Activated T-cell treated with anti-CD3 and anti-CD28 coated beads, Interleukin-2, amount 50 U/mL, for 72 hours (primary cell): ENCODE results near the gene PPP1R13B. TPM values are rescaled to one million over a fixed set of nuclear protein-coding genes. Genes with fewer than 3 reads are reported as not detected.
"Not testable (repeated sequence)": the region's sequence is repeated elsewhere in the genome, so short reads cannot be mapped to it uniquely, and the experiment has no call there.

Source experiments
- ATAC-seq, 2 donors: fragments of 150-1000 bp; cut with Tn5 transposase; replicated peaks in 1 of 2; 2 replicates each; pipeline ENCODE4 v1.10.0; 2021; ENCODE audit warnings: moderate library complexity in 2 of 2, mild to moderate bottlenecking in 1 of 2
- DNase-seq, 2 donors: peaks; one replicate each; pipeline ENCODE4 v3.0.0; 2021 to 2022; ENCODE audit warnings: mixed read lengths in 1 of 2
- H3K27ac Mint-ChIP-seq: one replicate; pipeline ENCODE4 v1.8.0; 2022; ENCODE audit warnings: mild to moderate bottlenecking, moderate library complexity, mixed read lengths
- H3K27me3 Mint-ChIP-seq: one replicate; pipeline ENCODE4 v1.8.0; 2022; ENCODE audit warnings: low read depth, mixed read lengths
- H3K36me3 Mint-ChIP-seq, 2 donors: one replicate each; pipeline ENCODE4 v1.8.0; 2022; ENCODE audit warnings: mixed read lengths in 2 of 2, mild to moderate bottlenecking in 1 of 2; ENCODE audit not compliant: insufficient read depth in 2 of 2
- H3K4me1 Mint-ChIP-seq: one replicate; pipeline ENCODE4 v1.8.0; 2022; ENCODE audit warnings: low read depth, mixed read lengths
- H3K4me3 Mint-ChIP-seq, 2 donors: one replicate each; pipeline ENCODE4 v1.8.0; 2022; ENCODE audit warnings: mild to moderate bottlenecking in 2 of 2, mixed read lengths in 2 of 2, moderate library complexity in 2 of 2
- H3K9me3 Mint-ChIP-seq, 2 donors: one replicate each; pipeline ENCODE4 v1.8.0; 2022; ENCODE audit warnings: mixed read lengths in 2 of 2
- total RNA-seq, 2 donors: library from RNA; stranded (reverse); gene quantifications; one replicate each; pipeline ENCODE4 v1.2.3, GENCODE V29; 2022

Gene PPP1R13B
- total RNA-seq, result 10 to 100 TPM; 13.8 to 15.4 TPM

- Mint-ChIP-seq H3K4me3 (peak within 1 kb of the TSS; percentile 78 to 96), H3K27me3 (peaks cover 7% of the 10 kb centered on the region), H3K36me3 (peaks cover 0 to 2% of the 10 kb centered on the region in 2 donors), H3K4me1 (peaks cover 14% of the 10 kb centered on the region), H3K9me3 (no peaks in the 10 kb centered on the region), H3K27ac (peak within 1 kb of the TSS; percentile 82)
- DNase-seq (peak; percentile 95 to 96), ATAC-seq (peak; percentile 95 to 96)
Observed at GRCh38 chr14:103847451-103848174, at the start of gene PPP1R13B. Gene PPP1R13B (minus strand): TSS chr14:103847575. CDS start chr14:103847307, 268 bp downstream.

- H3K4me1 Mint-ChIP-seq, result peaks cover 7% of the 10 kb centered on the region
- no peak for DNase-seq
- no peaks in the 10 kb centered on the region for H3K9me3 Mint-ChIP-seq
- H3K36me3 Mint-ChIP-seq, result no peaks in the 10 kb centered on the region
- H3K27ac Mint-ChIP-seq, result no peak overlapping the region
- ATAC-seq, result no peak
- no peaks in the 10 kb centered on the region for H3K27me3 Mint-ChIP-seq
- H3K4me3 Mint-ChIP-seq, result no peak overlapping the region
Observed at GRCh38 chr14:103896578-103896977, 49.2 kb upstream of the PPP1R13B start.

- Mint-ChIP-seq H3K27me3 (no peaks in the 10 kb centered on the region), H3K9me3 (no peaks in the 10 kb centered on the region), H3K4me1 (no peaks in the 10 kb centered on the region), H3K36me3 (no peaks in the 10 kb centered on the region), H3K27ac (no peak overlapping the region), H3K4me3 (no peak overlapping the region)
- DNase-seq, result no peak
- no peak for ATAC-seq
Observed at GRCh38 chr14:103894723-103895059, 47.3 kb upstream of the PPP1R13B start.

- no peaks in the 10 kb centered on the region for H3K36me3 Mint-ChIP-seq
- H3K27ac Mint-ChIP-seq, result no peak overlapping the region
- ATAC-seq (no peak), DNase-seq (no peak)
- H3K4me3 Mint-ChIP-seq, result no peak overlapping the region
- no peaks in the 10 kb centered on the region for H3K9me3 Mint-ChIP-seq
- H3K27me3 Mint-ChIP-seq, result no peaks in the 10 kb centered on the region
- no peaks in the 10 kb centered on the region for H3K4me1 Mint-ChIP-seq
Observed at GRCh38 chr14:103894034-103894722, 46.8 kb upstream of the PPP1R13B start.

DNA sequence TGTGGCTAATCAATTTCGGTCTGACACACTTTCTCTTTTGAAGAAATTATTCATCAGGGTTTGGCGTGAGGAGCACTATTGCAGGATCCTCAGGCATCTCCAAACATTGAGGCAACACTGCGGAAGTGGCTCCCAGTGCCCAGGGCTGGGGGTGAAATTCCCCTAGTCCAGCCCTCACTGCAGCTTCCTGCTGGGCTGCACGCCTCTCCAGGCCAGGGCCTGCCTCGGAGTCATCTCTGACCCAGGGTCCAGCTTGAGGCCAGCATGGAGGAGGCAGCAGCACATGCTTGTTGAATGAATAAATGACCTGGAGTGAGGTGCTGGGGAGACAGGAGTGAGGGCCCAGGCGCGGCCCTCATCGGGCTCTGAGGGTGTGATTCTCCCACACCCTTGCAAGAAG, 44.9 kb upstream of the PPP1R13B start:
- DNase-seq, result no peak
- Mint-ChIP-seq H3K27me3 (no peaks in the 10 kb centered on the region), H3K27ac (no peak overlapping the region), H3K4me1 (no peaks in the 10 kb centered on the region), H3K4me3 (no peak overlapping the region), H3K36me3 (no peaks in the 10 kb centered on the region), H3K9me3 (no peaks in the 10 kb centered on the region)
- no peak for ATAC-seq

DNA sequence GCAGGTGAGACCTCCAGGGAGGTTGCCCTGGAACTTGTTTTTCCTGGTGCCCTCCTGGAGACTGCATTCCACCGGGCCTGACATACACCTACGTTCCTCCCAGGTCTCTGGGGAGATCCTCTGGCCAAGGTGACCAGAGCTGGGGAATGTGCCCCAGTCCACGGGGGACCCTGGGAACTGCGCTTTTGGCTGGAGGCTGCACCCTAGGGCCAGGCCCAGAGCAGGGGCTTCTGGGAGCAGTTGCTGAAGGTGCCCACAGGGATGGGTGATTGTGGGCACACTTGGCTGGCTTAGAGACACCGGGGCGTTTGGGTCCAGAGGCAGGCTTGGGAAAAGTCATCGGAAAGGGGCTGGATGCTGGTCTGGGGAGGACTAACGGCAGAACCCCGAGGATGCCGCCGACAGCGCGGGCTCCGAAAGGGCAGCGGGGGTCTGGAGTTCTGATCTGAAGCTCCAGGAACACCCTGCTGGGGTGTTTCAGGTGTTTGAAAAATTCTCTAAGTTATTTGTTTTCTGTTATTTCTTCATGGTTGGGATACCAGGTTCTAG, 44.4 kb upstream of the PPP1R13B start:
- Mint-ChIP-seq H3K27ac (no peak overlapping the region), H3K4me3 (no peak overlapping the region), H3K36me3 (no peaks in the 10 kb centered on the region)

DNA sequence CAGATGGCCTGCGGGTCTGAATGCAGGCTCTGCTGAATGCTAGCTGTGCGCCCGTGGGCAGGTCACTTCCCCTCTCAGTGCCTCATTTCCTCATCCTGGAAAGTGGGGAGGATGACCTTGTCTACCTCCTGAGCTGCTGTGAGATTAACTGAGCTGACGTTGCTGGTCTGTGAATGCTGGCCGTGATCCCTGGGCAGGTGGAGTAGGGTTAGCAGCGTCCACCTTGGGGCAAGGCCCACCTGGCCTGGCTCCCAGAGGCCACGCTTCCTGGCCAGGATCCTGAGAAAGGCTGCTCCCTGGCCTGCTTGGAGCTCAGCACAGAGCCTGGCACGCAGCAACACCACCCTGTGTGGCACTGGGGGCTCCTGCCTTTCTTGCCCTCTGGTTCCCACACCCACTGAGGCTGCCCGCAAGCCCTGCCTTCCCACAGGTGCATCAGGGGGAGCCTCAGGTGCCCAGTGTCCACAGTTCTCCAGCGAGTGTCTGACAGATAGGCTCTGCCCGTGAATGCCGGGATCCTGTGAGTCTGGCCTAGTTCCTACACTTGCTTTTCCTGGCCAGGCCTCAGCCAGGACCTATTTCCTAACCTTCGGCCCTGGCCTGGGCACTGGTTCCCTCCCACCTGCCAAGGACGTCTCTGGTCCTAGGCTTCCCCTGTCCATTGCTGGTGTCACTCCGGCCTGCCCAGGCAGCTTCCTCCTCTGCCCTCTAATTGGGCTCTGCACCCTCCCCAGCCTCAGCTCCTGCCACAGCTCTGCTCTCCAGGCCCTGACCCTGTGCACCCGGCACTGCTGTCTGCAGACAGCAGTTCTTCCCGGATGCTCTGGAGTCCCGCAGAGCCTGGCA, 43.7 kb upstream of the PPP1R13B start:
- DNase-seq, result no peak
- H3K27me3 Mint-ChIP-seq, result no peaks in the 10 kb centered on the region
- H3K27ac Mint-ChIP-seq, result no peak overlapping the region
- no peak overlapping the region for H3K4me3 Mint-ChIP-seq
- H3K4me1 Mint-ChIP-seq, result no peaks in the 10 kb centered on the region
- no peaks in the 10 kb centered on the region for H3K9me3 Mint-ChIP-seq
- ATAC-seq, result no peak
- no peaks in the 10 kb centered on the region for H3K36me3 Mint-ChIP-seq

More for the DNA sequence above, 44.4 kb upstream of the PPP1R13B start:
- ATAC-seq, result no peak
- Mint-ChIP-seq H3K27me3 (no peaks in the 10 kb centered on the region), H3K4me1 (no peaks in the 10 kb centered on the region), H3K9me3 (no peaks in the 10 kb centered on the region)
- DNase-seq, result no peak

GRCh38 chr14:103890052-103890371, 42.6 kb upstream of the PPP1R13B start:
- no peak overlapping the region for H3K4me3 Mint-ChIP-seq
- H3K27me3 Mint-ChIP-seq, result no peaks in the 10 kb centered on the region
- H3K27ac Mint-ChIP-seq, result no peak overlapping the region
- H3K9me3 Mint-ChIP-seq, result no peaks in the 10 kb centered on the region
- H3K4me1 Mint-ChIP-seq, result no peaks in the 10 kb centered on the region
- ATAC-seq (no peak), DNase-seq (no peak)
- H3K36me3 Mint-ChIP-seq, result no peaks in the 10 kb centered on the region

GRCh38 chr14:103889313-103890051, 42.1 kb upstream of the PPP1R13B start:
- Mint-ChIP-seq H3K9me3 (no peaks in the 10 kb centered on the region), H3K36me3 (no peaks in the 10 kb centered on the region), H3K4me1 (no peaks in the 10 kb centered on the region), H3K4me3 (no peak overlapping the region), H3K27me3 (no peaks in the 10 kb centered on the region), H3K27ac (no peak overlapping the region)
- DNase-seq (no peak), ATAC-seq (no peak)

- H3K4me1 Mint-ChIP-seq, DNase-seq, H3K36me3 Mint-ChIP-seq, ATAC-seq, H3K4me3 Mint-ChIP-seq, H3K27ac Mint-ChIP-seq, H3K27me3 Mint-ChIP-seq, H3K9me3 Mint-ChIP-seq: not testable (repeated sequence)
Observed at GRCh38 chr14:103889002-103889312, 41.6 kb upstream of the PPP1R13B start.

DNA sequence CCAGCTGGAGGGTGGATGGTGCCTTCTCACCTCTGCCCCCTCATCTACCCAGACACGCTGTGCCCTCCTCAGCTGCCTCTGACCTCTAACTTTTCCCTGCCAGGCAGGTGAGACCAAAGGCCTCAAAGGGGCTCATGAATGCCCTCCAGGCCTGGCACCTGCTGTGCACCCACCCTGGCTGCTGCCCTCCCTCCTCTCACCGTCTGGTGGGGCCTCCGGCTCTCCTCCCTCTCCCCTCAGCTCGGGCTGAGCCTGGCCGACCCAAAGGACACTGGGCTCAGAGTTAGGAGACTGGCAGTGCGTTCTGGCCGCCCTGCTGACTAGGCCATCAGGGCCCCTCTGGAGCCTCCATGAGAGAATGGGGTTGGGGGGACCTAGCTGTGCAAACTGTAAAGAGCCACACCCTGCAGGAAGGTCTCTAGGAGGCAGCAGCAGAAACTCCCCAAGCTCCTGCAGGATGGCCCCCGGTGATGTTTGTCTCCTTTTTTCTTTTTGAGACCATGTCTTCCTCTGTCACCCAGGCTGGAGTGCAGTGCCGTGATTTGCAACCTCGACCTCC, 40.3 kb upstream of the PPP1R13B start:
- ATAC-seq, result no peak
- Mint-ChIP-seq H3K4me3 (no peak overlapping the region), H3K27me3 (no peaks in the 10 kb centered on the region), H3K36me3 (no peaks in the 10 kb centered on the region), H3K9me3 (no peaks in the 10 kb centered on the region), H3K4me1 (no peaks in the 10 kb centered on the region), H3K27ac (no peak overlapping the region)
- DNase-seq, result no peak

GRCh38 chr14:103887170-103887501, 39.8 kb upstream of the PPP1R13B start:
- Mint-ChIP-seq H3K36me3 (no peaks in the 10 kb centered on the region), H3K27ac (no peak overlapping the region), H3K27me3 (no peaks in the 10 kb centered on the region), H3K9me3 (no peaks in the 10 kb centered on the region), H3K4me1 (no peaks in the 10 kb centered on the region), H3K4me3 (no peak overlapping the region)
- DNase-seq (no peak), ATAC-seq (no peak)
